Cardiac muscle cell (in vitro differentiated cells and primary cell): ENCODE results near the gene DLX2. TPM values are rescaled to one million over a fixed set of nuclear protein-coding genes. Genes with fewer than 3 reads are reported as not detected.

Experiments
- DNase-seq, 2 donors: peaks; one replicate each; pipeline versions ENCODE4 v3.0.0 to v3.0.0-alpha.2; 2010 to 2017; ENCODE audit warnings: low read depth in 1 of 2, low spot score in 1 of 2
- H3K27ac ChIP-seq: fragments of 200-600 bp; sonication (generic); 2 replicates; pipeline ENCODE4 v1.5.1; 2016
- H3K27me3 ChIP-seq: fragments of 200-600 bp; sonication (generic); 2 replicates; pipeline ENCODE4 v1.6.0; 2016; ENCODE audit warnings: control low read depth
- H3K36me3 ChIP-seq: fragments of 200-600 bp; sonication (generic); 2 replicates; pipeline ENCODE4 v1.5.1; 2016; ENCODE audit warnings: control low read depth
- H3K4me1 ChIP-seq: fragments of 200-600 bp; sonication (generic); 2 replicates; pipeline ENCODE4 v1.8.1; 2017; ENCODE audit warnings: low read depth, mild to moderate bottlenecking, mixed run types
- H3K4me3 ChIP-seq: fragments of 200-600 bp; sonication (generic); 2 replicates; pipeline ENCODE4 v1.5.1; 2016; ENCODE audit warnings: mild to moderate bottlenecking
- H3K9me3 ChIP-seq: fragments of 200-600 bp; sonication (generic); 2 replicates; pipeline ENCODE4 v1.5.1; 2017; ENCODE audit warnings: low read depth, mild to moderate bottlenecking, control low read depth
- polyA plus RNA-seq: library from polyadenylated mRNA; unstranded; fragments of >200 nt; fragmentation: Nextera tagmentation; extraction: Ambion mirVana; gene quantifications from 2 replicates; pipeline ENCODE4 v1.2.1, GENCODE V29; 2016
- total RNA-seq: library from RNA; depleted of rRNA; stranded (reverse); fragments of >200 nt; gene quantifications from 2 replicates; pipeline ENCODE4 v1.2.3, GENCODE V29; 2016
- TF ChIP-seq, protein P1 (sequence below): IDR thresholded peaks from 2 replicates; pipeline ENCODE4 v1.5.1; 2012; ENCODE audit warnings: low read depth, mild to moderate bottlenecking, low read length

DLX2 gene
- total and polyA plus RNA-seq, 2 experiments from 2014 or later, result 0.26 TPM; not detected in 1

DNA sequence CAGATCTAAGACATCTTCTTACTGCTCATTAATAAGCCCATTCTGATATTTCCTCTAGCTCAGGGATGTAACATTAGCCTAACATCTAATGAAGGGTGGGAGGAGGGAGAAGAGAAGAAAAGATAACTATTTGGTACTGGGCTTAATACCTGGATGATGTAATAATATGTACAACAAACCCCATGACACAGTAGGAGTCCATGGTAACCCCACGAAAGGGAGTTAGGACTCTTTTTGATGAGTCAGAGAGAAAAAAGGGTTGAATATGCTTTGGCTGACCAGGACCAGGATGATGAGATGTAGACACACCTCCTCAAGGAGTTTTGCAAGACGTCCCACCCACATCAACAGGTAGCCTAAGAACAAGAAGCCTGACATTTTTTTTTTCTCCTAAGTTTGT is 34.4 kb upstream of the DLX2 start:
- Histone ChIP-seq H3K4me1 (no peaks in the 10 kb centered on the region), H3K36me3 (no peaks in the 10 kb centered on the region), H3K27me3 (no peaks in the 10 kb centered on the region), H3K4me3 (no peak overlapping the region), H3K9me3 (no peaks in the 10 kb centered on the region), H3K27ac (no peak overlapping the region)
- TF ChIP-seq, protein P1, sequence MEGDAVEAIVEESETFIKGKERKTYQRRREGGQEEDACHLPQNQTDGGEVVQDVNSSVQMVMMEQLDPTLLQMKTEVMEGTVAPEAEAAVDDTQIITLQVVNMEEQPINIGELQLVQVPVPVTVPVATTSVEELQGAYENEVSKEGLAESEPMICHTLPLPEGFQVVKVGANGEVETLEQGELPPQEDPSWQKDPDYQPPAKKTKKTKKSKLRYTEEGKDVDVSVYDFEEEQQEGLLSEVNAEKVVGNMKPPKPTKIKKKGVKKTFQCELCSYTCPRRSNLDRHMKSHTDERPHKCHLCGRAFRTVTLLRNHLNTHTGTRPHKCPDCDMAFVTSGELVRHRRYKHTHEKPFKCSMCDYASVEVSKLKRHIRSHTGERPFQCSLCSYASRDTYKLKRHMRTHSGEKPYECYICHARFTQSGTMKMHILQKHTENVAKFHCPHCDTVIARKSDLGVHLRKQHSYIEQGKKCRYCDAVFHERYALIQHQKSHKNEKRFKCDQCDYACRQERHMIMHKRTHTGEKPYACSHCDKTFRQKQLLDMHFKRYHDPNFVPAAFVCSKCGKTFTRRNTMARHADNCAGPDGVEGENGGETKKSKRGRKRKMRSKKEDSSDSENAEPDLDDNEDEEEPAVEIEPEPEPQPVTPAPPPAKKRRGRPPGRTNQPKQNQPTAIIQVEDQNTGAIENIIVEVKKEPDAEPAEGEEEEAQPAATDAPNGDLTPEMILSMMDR, result no peak
- no peak for DNase-seq

DNA sequence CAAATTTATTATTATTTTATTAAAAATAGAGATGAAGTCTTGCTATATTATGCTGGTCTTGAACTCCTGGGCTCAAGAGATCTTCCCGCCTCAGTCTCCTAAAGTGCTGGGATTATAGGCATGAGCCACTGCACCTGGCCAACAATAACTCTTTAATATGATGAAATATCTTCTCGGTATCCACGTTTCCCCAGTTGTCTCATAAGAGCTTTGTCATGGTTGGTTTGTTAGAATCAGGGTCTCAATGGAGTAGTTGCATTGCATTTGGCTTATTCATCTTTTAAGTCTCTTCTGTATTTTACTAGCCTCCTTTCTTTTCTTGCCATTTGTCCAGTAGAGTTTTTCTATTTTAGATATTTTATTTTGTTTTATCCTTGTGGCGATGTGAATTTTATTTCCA is 32.7 kb upstream of the DLX2 start:
- no peak overlapping the region for H3K27ac ChIP-seq
- H3K4me1 ChIP-seq, result no peaks in the 10 kb centered on the region

DNA sequence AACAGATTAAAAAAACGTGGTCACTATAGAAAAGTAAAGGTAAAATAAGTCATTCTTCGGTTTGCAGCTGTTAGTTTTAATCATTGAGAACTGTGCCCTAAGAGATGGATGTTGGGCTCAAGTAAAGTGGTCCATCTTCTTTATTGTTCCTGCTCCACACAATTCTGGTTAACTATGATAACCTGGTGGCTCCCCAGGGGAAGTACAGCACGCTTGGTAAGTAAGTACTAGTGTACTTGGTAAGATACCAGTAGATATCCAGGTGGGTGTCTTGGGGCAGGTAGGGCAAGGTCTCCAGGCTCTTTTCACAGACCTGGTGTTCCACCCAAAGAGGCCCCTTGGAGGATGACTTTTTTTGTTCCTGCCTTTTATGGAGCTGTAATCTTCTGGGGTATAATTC is 31.6 kb upstream of the DLX2 start:
- no peak overlapping the region for H3K27ac ChIP-seq
- no peaks in the 10 kb centered on the region for H3K27me3 ChIP-seq
- no peaks in the 10 kb centered on the region for H3K36me3 ChIP-seq
- no peaks in the 10 kb centered on the region for H3K9me3 ChIP-seq
- TF ChIP-seq, protein P1, result no peak
- DNase-seq, result no peak
- H3K4me1 ChIP-seq, result no peaks in the 10 kb centered on the region
- no peak overlapping the region for H3K4me3 ChIP-seq

More for the DNA sequence above, 32.7 kb upstream of the DLX2 start:
- no peaks in the 10 kb centered on the region for H3K36me3 ChIP-seq
- TF ChIP-seq, protein P1, result no peak
- H3K9me3 ChIP-seq, result no peaks in the 10 kb centered on the region
- H3K4me3 ChIP-seq, result no peak overlapping the region
- no peaks in the 10 kb centered on the region for H3K27me3 ChIP-seq
- no peak for DNase-seq

DNA sequence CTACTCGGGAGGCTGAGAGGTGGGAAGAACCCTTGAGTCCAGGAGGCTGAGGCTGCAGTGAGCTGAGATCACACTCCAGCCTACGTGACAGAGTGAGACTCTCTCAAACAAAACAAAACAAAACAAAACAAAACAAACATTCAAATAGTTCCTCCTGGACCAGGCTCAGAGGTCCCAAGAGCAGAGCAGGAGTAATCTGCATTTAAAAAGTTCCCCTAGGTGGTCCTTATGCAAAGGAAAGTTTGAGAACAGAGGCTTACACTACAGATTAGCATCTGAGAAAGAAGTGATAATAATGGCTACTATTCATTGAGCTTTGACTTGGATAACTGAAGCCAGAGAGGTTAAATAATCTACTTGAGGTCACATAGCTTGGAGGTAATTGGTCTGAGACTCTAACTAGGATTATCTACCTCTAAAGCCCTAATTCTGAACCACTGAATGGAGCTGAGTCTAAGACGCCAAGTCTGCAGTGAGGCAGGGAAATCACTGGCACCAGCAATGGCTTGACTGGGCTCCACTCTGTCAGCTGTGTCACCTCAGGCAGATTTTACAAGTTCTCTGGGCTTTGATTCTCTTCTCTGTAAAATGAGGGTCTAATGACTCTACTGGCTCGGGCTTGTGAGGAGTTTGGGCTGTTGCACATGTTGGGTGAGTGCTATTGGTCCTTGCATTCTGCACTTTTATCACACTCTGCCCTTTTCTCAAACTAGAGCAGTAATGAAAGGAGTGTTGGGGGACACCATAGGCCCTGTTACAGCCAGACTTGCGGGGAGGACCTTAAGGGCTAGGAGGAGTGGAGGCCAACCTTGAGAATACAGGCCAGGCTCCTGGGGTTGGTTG is 29.2 kb upstream of the DLX2 start:
- no peaks in the 10 kb centered on the region for H3K36me3 ChIP-seq
- TF ChIP-seq, protein P1, result no peak
- no peak overlapping the region for H3K4me3 ChIP-seq
- no peaks in the 10 kb centered on the region for H3K9me3 ChIP-seq
- H3K4me1 ChIP-seq, result no peaks in the 10 kb centered on the region
- H3K27ac ChIP-seq, result no peak overlapping the region
- no peak for DNase-seq
- no peaks in the 10 kb centered on the region for H3K27me3 ChIP-seq

DNA sequence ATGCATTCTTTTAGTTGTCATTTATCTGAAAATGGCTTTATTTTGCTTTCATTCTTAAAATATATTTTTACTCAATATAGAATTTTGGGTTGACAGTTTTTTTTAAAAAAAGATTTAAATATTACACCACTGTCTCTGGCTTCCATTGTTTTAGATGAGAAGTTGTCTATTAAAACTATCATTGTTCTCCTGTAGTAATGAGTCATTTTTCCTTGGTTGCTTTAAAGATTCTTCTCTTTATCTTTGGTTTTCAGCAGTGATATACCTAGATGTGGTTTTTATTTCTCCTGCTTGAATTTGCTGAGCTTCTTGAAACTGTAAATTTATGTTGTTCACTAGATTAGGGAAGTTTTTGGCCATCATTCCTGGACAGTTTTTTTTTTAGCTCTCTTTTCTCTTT is 26.7 kb upstream of the DLX2 start:
- Histone ChIP-seq H3K27ac (no peak overlapping the region), H3K36me3 (no peaks in the 10 kb centered on the region), H3K9me3 (no peaks in the 10 kb centered on the region), H3K4me1 (no peaks in the 10 kb centered on the region), H3K27me3 (no peaks in the 10 kb centered on the region), H3K4me3 (no peak overlapping the region)
- TF ChIP-seq, protein P1, result no peak
- no peak for DNase-seq
